GM06990 (cell line): ENCODE results near the gene TBC1D30.

ENCODE experiments used
- DNase-seq: peaks from one replicate; pipeline ENCODE4 v3.0.0-alpha.2; 2011; ENCODE audit not compliant: insufficient read length; ENCODE audit errors: extremely low read depth
- H3K27me3 ChIP-seq: replicated peaks from 2 replicates; pipeline ENCODE4 v1.6.0; 2011; ENCODE audit warnings: low read length; ENCODE audit not compliant: control insufficient read depth, insufficient read depth
- H3K36me3 ChIP-seq: 2 replicates; pipeline ENCODE4 v1.5.1; 2011; ENCODE audit warnings: low read length; ENCODE audit not compliant: control insufficient read depth, insufficient read depth
- H3K4me3 ChIP-seq: replicated peaks from 2 replicates; pipeline ENCODE4 v1.5.1; 2011; ENCODE audit warnings: low read depth, mild to moderate bottlenecking, control low read depth, low read length
- CTCF ChIP-seq: IDR thresholded peaks from 2 replicates; pipeline ENCODE4 v1.5.1; 2011; ENCODE audit warnings: low read length, control low read depth, mild to moderate bottlenecking, inconsistent platforms; ENCODE audit not compliant: insufficient read depth, poor library complexity, severe bottlenecking

Gene TBC1D30

DNA sequence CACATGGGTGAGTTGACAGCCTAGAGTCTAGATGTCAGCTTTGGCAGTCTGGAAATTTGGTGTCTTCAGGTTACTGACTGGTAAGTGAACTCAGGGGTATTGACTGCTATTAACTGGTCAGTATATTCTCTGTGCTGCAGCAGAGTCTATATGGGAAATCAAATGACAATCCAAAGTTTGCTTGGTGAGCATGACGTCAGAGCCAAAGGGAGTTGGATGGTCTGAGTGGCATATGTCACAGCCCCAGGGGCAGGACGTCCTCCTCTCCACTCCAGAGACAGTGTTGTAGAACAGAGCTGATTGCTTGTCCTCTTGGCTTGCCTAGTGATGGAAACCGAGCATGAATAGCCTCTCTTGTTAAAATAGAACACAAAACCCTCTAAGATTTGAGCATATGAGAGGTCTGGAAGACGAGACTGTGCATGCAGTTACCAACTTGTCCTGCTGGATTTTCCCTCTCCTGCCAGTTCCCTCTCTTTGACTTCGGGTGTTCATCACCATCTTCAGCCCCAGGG lies 3.3 kb upstream of the TBC1D30 start:
- Histone ChIP-seq H3K4me3 (no peak overlapping the region), H3K36me3 (no peaks in the 10 kb centered on the region), H3K27me3 (no peaks in the 10 kb centered on the region)
- TF ChIP-seq CTCF, result no peak
- no peak for DNase-seq

DNA sequence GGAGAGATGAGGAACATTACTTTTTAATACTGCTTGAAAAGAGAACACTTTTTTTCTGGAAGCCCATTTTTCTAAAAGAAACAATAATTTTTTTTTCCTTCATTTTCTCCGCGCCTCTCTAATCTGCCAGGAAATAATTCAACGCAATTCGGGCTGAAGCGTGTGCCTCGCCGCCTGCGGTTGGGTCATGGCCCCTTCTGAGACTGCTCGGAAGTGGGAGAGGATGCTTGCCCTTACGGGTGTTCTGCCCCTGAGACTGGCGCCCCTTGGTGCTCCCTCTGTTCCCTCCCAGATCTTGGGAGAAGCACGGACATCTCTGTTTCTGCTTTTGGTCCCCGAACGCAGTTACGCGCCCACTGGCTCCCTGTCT lies 332 bp upstream of the TBC1D30 start:
- H3K36me3 ChIP-seq, result no peaks in the 10 kb centered on the region
- DNase-seq, result no peak
- TF ChIP-seq CTCF, result no peak
- H3K4me3 ChIP-seq, result peak overlapping the region; percentile 75
- no peaks in the 10 kb centered on the region for H3K27me3 ChIP-seq

DNA sequence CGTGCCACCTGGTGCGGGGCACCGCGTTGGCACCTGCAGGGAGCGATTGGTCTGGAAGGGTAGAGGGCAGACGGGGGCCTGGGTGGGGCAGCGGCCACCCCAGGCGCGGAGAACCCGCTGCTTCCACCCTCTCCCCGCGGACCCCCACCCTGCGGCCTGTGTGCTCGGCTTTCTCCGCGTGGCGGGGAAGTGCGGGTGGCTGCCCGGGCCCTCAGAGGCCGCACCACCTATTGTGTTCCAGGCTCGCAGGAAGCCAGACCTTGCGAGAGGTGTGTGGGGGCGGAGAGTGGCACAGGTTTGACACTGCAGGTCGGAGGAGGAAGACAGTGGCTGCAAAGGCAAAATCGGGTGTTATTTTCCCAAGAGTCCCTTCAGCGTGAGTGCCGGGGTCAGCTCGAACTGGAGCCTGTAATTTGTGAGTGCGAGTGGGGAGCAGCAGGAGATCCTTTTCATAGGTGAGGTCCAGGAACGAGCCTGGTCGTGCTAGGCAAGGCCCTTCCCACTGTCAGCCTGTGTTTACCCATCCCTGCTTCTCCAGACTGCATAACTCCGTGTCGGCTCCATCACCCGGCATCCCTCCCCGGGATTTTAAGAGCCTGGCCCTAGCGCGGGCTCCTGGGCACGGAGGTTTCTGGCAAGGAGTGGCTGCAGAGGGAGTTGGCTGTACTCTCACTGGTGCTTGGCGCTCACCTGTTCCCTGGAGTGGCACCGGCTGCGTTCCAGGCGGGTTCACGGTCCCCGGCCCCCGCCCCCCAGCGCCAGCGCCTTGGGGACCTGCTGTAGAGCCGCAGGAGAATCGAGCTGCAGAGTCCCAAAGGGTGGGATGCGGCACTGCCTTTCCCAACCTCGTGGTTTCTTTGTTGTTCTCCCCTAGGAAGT lies 935 bp downstream of the TBC1D30 start:
- H3K4me3 ChIP-seq, result peak overlapping the region; percentile 75
- peak; percentile 29 for DNase-seq
- TF ChIP-seq CTCF, result no peak
- no peaks in the 10 kb centered on the region for H3K36me3 ChIP-seq
- H3K27me3 ChIP-seq, result no peaks in the 10 kb centered on the region

DNA sequence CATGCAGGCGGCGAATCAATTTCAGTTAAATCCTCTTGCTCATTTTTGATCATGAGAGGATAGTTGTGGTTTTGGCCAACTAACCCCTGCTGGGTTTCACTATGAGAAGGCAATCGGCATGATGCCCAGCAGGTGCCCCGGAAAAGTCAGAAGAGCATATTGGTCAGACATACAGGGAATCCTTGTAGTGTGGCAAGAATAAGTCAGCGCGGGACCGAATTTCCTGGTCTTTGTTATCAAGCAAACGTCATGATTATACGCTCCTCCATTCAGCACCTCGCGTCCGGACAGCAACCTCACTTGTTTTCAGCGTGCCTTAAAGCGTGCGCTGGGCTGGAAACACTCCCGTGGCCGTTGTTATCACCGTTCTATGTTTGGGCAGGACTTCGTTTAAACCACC lies 1.8 kb downstream of the TBC1D30 start:
- peak; percentile 18 for DNase-seq
- Histone ChIP-seq H3K27me3 (no peaks in the 10 kb centered on the region), H3K4me3 (peak overlapping the region; percentile 75), H3K36me3 (no peaks in the 10 kb centered on the region; the same call in 1 of the 2 replicates)
- no peak for TF ChIP-seq CTCF

- H3K27me3 ChIP-seq, result no peaks in the 10 kb centered on the region
- no peak overlapping the region for H3K4me3 ChIP-seq
- DNase-seq, result no peak
- H3K36me3 ChIP-seq, result peaks cover 2% of the 10 kb centered on the region
- no peak for TF ChIP-seq CTCF
Measured at GRCh38 chr12:64828713-64829112, 4.3 kb downstream of the TBC1D30 start.
